ENCODE results near the gene DUOX1.

DNA sequence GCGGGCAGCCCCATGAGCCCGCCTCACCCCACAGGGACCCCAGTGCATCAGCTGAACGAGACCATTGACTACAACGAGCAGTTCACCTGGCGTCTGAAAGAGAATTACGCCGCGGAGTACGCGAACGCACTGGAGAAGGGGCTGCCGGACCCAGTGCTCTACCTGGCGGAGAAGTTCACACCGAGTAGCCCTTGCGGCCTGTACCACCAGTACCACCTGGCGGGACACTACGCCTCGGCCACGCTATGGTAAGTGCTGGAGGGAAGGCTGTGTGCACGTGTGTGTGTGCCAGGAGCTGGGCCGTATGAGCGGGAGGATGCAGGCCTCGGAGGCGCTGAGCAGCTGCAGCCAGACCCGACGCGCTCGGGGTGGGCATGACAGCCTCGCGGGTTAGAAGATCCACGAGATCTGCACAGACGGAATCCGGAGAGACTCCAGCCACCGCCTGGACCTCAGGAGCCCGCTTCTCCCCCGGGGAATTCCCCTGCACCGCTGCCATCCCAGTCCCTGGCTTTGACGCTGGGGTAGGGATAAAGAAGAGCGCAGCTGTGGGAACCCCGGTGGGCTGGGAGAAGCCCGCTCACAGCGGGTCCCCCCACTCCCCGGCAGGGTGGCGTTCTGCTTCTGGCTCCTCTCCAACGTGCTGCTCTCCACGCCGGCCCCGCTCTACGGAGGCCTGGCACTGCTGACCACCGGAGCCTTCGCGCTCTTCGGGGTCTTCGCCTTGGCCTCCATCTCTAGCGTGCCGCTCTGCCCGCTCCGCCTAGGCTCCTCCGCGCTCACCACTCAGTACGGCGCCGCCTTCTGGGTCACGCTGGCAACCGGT, 13.1 kb upstream of the DUOX1 start:
- no peak for TF ChIP-seq YY1 (IDR thresholded peaks at IDR 0.05; ENCODE audit: insufficient read depth, insufficient read length)
- no peak for TF ChIP-seq ZNF274 (IDR thresholded peaks at IDR 0.05; ENCODE audit: low read depth, low read length)
- TF ChIP-seq SUZ12 (IDR thresholded peaks at IDR 0.05; ENCODE audit: extremely low read depth, insufficient read depth, insufficient read length), result no peak
